ENCODE measurements around the gene DIPK1A.

Gene DIPK1A

DNA sequence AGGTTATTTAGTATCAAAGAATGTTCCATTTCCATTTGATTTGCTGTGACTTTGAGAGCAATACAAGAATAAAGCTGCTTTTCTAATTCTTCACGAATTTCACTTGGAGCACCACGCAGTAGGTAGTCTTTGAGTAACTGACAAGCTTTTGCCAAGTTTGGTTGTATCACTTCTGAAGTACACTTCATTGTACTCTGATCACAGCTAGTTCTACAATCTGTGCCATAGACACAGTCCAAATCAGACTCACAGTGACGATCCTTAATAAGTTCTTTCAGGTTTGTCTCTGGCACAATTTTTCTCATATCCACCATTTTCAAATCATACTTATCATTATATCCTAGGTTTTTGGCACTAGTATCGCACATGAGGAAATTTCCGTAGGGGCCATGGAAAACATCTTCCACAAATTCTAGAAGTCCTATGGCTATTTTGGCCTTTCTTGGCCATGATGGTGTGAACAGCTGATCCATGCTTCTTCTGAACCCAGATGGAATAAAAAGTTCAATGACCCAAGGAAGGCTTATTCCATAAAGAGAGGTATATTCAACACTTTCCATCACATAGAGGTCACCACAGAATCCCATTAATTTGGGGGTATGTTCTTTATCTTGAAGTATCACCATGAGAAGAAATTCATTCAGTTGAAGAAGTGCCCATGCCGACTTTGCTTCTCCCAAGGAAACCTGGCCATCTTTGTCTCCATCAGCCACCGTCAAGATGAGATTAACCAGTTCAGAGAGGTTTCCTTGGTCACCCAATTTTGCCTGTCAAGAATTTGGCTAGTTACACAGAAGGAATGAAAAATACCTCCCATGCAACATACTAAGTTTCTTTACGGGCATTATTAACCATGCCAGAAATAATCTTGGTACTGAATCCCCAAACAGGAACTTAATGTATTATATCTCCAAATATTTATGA lies 117.6 kb downstream of the DIPK1A start:
- TF ChIP-seq POLR2A (IDR thresholded peaks at IDR 0.05; ENCODE audit: extremely low read depth, insufficient read length) = no peak
- no peak for TF ChIP-seq MYC (IDR thresholded peaks at IDR 0.05; ENCODE audit: low read depth, low read length)
- TF ChIP-seq MAX (IDR thresholded peaks at IDR 0.05; ENCODE audit: low read depth, low read length) = no peak
- TF ChIP-seq, protein P1, sequence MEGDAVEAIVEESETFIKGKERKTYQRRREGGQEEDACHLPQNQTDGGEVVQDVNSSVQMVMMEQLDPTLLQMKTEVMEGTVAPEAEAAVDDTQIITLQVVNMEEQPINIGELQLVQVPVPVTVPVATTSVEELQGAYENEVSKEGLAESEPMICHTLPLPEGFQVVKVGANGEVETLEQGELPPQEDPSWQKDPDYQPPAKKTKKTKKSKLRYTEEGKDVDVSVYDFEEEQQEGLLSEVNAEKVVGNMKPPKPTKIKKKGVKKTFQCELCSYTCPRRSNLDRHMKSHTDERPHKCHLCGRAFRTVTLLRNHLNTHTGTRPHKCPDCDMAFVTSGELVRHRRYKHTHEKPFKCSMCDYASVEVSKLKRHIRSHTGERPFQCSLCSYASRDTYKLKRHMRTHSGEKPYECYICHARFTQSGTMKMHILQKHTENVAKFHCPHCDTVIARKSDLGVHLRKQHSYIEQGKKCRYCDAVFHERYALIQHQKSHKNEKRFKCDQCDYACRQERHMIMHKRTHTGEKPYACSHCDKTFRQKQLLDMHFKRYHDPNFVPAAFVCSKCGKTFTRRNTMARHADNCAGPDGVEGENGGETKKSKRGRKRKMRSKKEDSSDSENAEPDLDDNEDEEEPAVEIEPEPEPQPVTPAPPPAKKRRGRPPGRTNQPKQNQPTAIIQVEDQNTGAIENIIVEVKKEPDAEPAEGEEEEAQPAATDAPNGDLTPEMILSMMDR (IDR thresholded peaks at IDR 0.05; ENCODE audit: low read depth, low read length) = no peak
- no peak for DNase-seq (ENCODE audit: low read depth)
- no peak overlapping the region for H3K4me3 ChIP-seq (ENCODE audit: low read depth, low read length)

DNA sequence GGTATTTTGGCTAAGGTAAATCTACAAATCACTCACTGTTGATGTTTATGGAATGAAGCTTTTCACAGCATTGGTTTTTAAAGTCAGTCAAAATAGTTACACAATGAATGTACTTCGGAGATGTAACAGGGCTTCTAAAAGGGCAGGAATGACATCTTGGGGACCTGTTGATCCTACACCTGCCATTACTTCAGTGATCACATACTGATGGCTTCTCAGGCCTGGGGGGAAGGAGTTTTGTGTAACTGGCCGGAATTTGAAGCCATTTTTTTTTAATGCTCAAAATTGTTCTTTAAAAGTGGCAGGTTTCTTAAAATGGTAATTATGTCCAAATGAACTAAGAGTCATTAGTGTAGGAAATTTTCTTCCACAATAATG lies 118.2 kb downstream of the DIPK1A start:
- TF ChIP-seq MAX (IDR thresholded peaks at IDR 0.05; ENCODE audit: low read depth, low read length) (no peak), MYC (IDR thresholded peaks at IDR 0.05; ENCODE audit: low read depth, low read length) (no peak), POLR2A (IDR thresholded peaks at IDR 0.05; ENCODE audit: extremely low read depth, insufficient read length) (no peak)
- TF ChIP-seq, protein P1 (IDR thresholded peaks at IDR 0.05; ENCODE audit: low read depth, low read length) = no peak
- no peak for DNase-seq (ENCODE audit: low read depth)
- H3K4me3 ChIP-seq (ENCODE audit: low read depth, low read length) = no peak overlapping the region

DNA sequence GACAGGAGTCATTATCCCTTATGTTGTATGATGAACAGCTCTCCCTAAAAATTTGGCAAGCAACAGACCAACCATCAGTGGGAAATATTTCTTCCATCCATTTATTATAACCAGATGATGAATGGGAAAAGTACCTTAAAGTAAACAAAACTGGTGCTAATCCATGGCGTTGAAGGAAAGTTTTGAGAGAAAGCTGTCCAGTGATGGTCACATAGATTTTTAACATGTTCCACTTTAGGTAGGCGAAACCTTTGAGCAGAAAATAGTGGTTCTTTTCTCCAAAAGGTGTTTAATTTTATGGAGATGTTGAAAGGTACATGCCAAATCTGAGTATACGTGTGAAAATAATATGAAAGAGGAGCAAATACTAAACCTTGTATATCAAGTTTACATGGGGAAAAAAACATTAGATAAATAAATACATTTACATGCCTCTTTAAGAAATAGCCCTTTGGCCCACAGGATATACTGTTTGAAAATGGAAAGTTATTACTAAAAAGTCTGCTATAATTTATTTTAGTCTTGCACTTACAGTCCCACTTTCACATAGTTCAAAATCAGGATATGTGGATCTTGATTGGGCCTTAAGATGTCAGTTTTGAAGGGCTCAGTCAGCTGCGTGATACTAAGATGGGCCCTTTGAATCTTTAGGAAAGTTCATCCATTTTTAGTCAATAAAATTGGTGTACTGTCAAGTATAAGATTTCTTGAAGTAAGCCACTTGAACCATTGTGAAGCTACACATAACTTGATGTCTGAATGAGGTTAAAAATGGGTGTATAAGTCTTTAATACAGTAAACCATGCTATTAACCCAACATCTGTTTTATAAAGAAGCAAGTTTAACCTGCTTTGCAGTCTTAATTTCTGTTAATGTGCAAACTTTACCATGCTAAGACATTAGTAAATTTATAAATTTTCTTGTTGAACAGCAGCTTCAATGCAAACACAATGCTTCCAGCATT lies 118.9 kb downstream of the DIPK1A start:
- no peak for DNase-seq (ENCODE audit: low read depth)
- H3K4me3 ChIP-seq (ENCODE audit: low read depth, low read length) = no peak overlapping the region
- TF ChIP-seq POLR2A (IDR thresholded peaks at IDR 0.05; ENCODE audit: extremely low read depth, insufficient read length) (no peak), MYC (IDR thresholded peaks at IDR 0.05; ENCODE audit: low read depth, low read length) (no peak), MAX (IDR thresholded peaks at IDR 0.05; ENCODE audit: low read depth, low read length) (no peak)
- TF ChIP-seq, protein P1 (IDR thresholded peaks at IDR 0.05; ENCODE audit: low read depth, low read length) = no peak

DNA sequence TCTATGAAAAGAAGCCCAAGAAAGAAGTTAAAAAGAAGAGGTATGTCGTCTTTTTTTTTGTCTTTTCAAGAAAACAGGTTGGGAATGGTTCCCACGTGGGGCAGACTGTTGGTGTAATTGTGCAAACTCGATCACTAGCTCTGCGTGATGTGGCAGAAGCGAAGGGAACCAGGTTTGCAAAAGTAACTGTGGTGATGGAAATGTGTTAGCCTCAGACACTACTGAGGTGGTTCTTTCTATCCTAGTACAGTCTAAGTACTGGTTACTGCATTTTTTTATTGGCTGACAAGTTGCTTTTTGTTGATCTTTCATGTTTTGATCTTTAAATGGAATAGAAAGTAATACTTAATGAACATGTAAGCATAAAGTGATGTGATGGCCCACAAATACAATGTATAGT lies 120.7 kb downstream of the DIPK1A start:
- no peak for TF ChIP-seq MAX (IDR thresholded peaks at IDR 0.05; ENCODE audit: low read depth, low read length)
- H3K4me3 ChIP-seq (ENCODE audit: low read depth, low read length) = no peak overlapping the region
- DNase-seq (ENCODE audit: low read depth) = no peak

GRCh38 chr1:92839442-92839841 lies 121.8 kb downstream of the DIPK1A start:
- no peak for DNase-seq (ENCODE audit: low read depth)
- peak overlapping the region; percentile 4 for H3K4me3 ChIP-seq (ENCODE audit: low read depth, low read length)
- no peak for TF ChIP-seq POLR2A (IDR thresholded peaks at IDR 0.05; ENCODE audit: extremely low read depth, insufficient read length)
- TF ChIP-seq MAX (IDR thresholded peaks at IDR 0.05; ENCODE audit: low read depth, low read length) = no peak
- TF ChIP-seq, protein P1 (IDR thresholded peaks at IDR 0.05; ENCODE audit: low read depth, low read length) = no peak
- TF ChIP-seq MYC (IDR thresholded peaks at IDR 0.05; ENCODE audit: low read depth, low read length) = no peak

All from NB4 (cell line).